Liver (tissue), 9 donors: ENCODE results near the gene TGFB1I1. TPM values are rescaled to one million over a fixed set of nuclear protein-coding genes. Genes with fewer than 3 reads are reported as not detected.

Experiments used
- DNase-seq: peaks from one replicate; pipeline ENCODE4 v3.0.0-alpha.2; 2017; ENCODE audit warnings: low spot score
- H3K27ac ChIP-seq, 2 donors: one replicate each; pipeline ENCODE4 v1.7.0; 2013; ENCODE audit warnings: inconsistent platforms in 2 of 2, low read length in 2 of 2, control low read depth in 1 of 2, low read depth in 1 of 2, mild to moderate bottlenecking in 1 of 2
- H3K27me3 ChIP-seq, 4 donors: one replicate each; pipeline versions ENCODE4 v1.6.1 to v1.7.0; 2013; ENCODE audit warnings: low read length in 3 of 4, inconsistent platforms in 1 of 4, mild to moderate bottlenecking in 1 of 4, moderate library complexity in 1 of 4; ENCODE audit not compliant: control insufficient read depth in 4 of 4, insufficient read depth in 4 of 4
- H3K36me3 ChIP-seq, 4 donors: one replicate each; pipeline versions ENCODE4 v1.6.1 to v1.7.0; 2013; ENCODE audit warnings: low read length in 3 of 4, mild to moderate bottlenecking in 3 of 4, low read depth in 1 of 4, moderate library complexity in 1 of 4; ENCODE audit not compliant: control insufficient read depth in 4 of 4, insufficient read depth in 3 of 4
- H3K4me1 ChIP-seq, 4 donors: one replicate each; pipeline versions ENCODE4 v1.6.1 to v1.7.0; 2013; ENCODE audit warnings: low read length in 3 of 4, mild to moderate bottlenecking in 3 of 4, moderate library complexity in 1 of 4; ENCODE audit not compliant: control insufficient read depth in 4 of 4, insufficient read depth in 4 of 4
- H3K4me3 ChIP-seq, 3 donors: one replicate each; pipeline versions ENCODE4 v1.6.1 to v1.7.0; 2013; ENCODE audit warnings: low read length in 3 of 3, control low read depth in 1 of 3, low read depth in 1 of 3, mild to moderate bottlenecking in 1 of 3
- H3K9ac ChIP-seq, 2 donors: one replicate each; pipeline ENCODE4 v1.7.0; 2013; ENCODE audit warnings: low read length in 2 of 2, mild to moderate bottlenecking in 2 of 2, moderate library complexity in 2 of 2, control low read depth in 1 of 2, low read depth in 1 of 2
- H3K9me3 ChIP-seq, 4 donors: one replicate each; pipeline versions ENCODE4 v1.6.1 to v1.7.0; 2013; ENCODE audit warnings: low read length in 3 of 4; ENCODE audit not compliant: control insufficient read depth in 4 of 4
- EGR1 ChIP-seq, 2 donors: IDR thresholded peaks; 2 replicates each; pipeline ENCODE4 v1.6.1; 2016 to 2018; ENCODE audit warnings: antibody characterized with exemption in 2 of 2, low read depth in 2 of 2
- FOXA1 ChIP-seq: IDR thresholded peaks from 2 replicates; pipeline ENCODE4 v1.6.1; 2016; ENCODE audit warnings: antibody characterized with exemption
- FOXA2 ChIP-seq: IDR thresholded peaks from 2 replicates; pipeline ENCODE4 v1.6.1; 2016; ENCODE audit warnings: antibody characterized with exemption
- GABPA ChIP-seq, 2 donors: IDR thresholded peaks in 1 of 2; conservative IDR thresholded peaks in 1 of 2; 2 replicates each; pipeline ENCODE4 v1.6.1; 2016; ENCODE audit warnings: antibody characterized with exemption in 2 of 2, mild to moderate bottlenecking in 1 of 2, moderate library complexity in 1 of 2
- HNF4A ChIP-seq, 2 donors: conservative IDR thresholded peaks; 2 replicates each; pipeline ENCODE4 v1.6.1; 2016; ENCODE audit warnings: antibody characterized with exemption in 2 of 2, mild to moderate bottlenecking in 2 of 2
- HNF4G ChIP-seq: IDR thresholded peaks from 2 replicates; pipeline ENCODE4 v1.6.1; 2016; ENCODE audit warnings: antibody characterized with exemption
- JUND ChIP-seq, 2 donors: IDR thresholded peaks; 2 replicates each; pipeline ENCODE4 v1.6.1; 2016; ENCODE audit warnings: antibody characterized with exemption in 2 of 2
- NR2F2 ChIP-seq: IDR thresholded peaks from 2 replicates; pipeline ENCODE4 v1.6.1; 2016; ENCODE audit warnings: antibody characterized with exemption
- RAD21 ChIP-seq, 2 donors: IDR thresholded peaks; 2 replicates each; pipeline ENCODE4 v1.6.1; 2016; ENCODE audit warnings: antibody characterized with exemption in 2 of 2, mild to moderate bottlenecking in 2 of 2
- RXRA ChIP-seq, 2 donors: IDR thresholded peaks; 2 replicates each; pipeline ENCODE4 v1.6.1; 2017 to 2018; ENCODE audit warnings: antibody characterized with exemption in 2 of 2, mild to moderate bottlenecking in 1 of 2
- SP1 ChIP-seq: IDR thresholded peaks from 2 replicates; pipeline ENCODE4 v1.6.1; 2018; ENCODE audit warnings: antibody characterized with exemption, mild to moderate bottlenecking
- TAF1 ChIP-seq: conservative IDR thresholded peaks from 2 replicates; pipeline ENCODE4 v1.6.1; 2016; ENCODE audit warnings: antibody characterized with exemption, mild to moderate bottlenecking
- YY1 ChIP-seq: IDR thresholded peaks from 2 replicates; pipeline ENCODE4 v1.6.1; 2016; ENCODE audit warnings: antibody characterized with exemption, mild to moderate bottlenecking
- WGBS: extraction: QIAGEN DNeasy Blood & Tissue Kit; methylation state at CpG from one replicate; pipeline ENCODE4 v1.1.7; 2013; 5-methylcytosine and 5-hydroxymethylcytosine counted together
- polyA plus RNA-seq, 2 donors: library from polyadenylated mRNA; stranded (reverse) in 1 of 2; unstranded in 1 of 2; fragments of 200-250 nt in 1 of 2; fragments of >200 nt in 1 of 2; fragmentation: Nextera tagmentation in 1 of 2; extraction: Ambion mirVana in 1 of 2; gene quantifications; one replicate each; pipeline versions ENCODE4 v1.2.1 to v1.2.3, GENCODE V29; 2013 to 2015
- total RNA-seq, 2 donors: library from RNA; depleted of rRNA; stranded (reverse); fragments of >200 nt; gene quantifications; one replicate each; pipeline ENCODE4 v1.2.3, GENCODE V29; 2014
- TF ChIP-seq, protein P1 (sequence below): IDR thresholded peaks from 2 replicates; pipeline ENCODE4 v1.6.1; 2016; ENCODE audit warnings: antibody characterized with exemption
- TF ChIP-seq, protein P2 (sequence below): fragments of 150-350 bp; IDR thresholded peaks from 2 replicates; pipeline ENCODE4 v1.5.1; 2017; ENCODE audit warnings: improper control_type of control experiment, low read depth, low read length; ENCODE audit not compliant: missing input control
- TF ChIP-seq, protein P3 (sequence below): IDR thresholded peaks from 2 replicates; pipeline ENCODE4 v1.6.1; 2016; ENCODE audit warnings: antibody characterized with exemption
- TF ChIP-seq, protein P4 (sequence below): IDR thresholded peaks from 2 replicates; pipeline ENCODE4 v1.6.1; 2016; ENCODE audit warnings: antibody characterized with exemption
- donor health status: healthy.
- donor health status: healthy.
- donor health status: healthy.
- donor health status: healthy.
- donor health status: healthy.

TGFB1I1 gene
- total and polyA plus RNA-seq, 4 donors, result 4.2 to 8.3 (median 5.8) TPM

DNA sequence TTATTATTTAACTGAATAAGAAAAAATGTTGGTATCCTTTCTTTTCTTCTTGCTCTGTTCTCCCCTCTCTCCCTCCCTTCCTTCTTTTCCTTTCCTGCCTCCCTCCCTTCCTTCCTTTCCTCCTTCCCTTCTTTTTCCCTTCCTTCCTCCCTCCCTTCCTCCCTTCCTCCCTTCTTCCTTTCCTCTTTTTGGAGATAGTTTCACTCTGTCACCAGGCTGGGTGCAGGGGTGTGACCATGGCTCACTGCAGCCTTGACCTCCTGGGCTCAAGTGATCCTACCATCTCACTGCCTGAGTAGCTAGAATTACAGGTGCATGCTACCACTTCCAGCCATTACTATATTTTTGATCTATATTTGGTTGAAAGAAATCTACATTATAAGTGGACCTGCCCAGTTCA, 41.9 kb downstream of the TGFB1I1 start (continued):
- no peak for TF ChIP-seq FOXA2
- no peak for TF ChIP-seq TAF1
- no peak for TF ChIP-seq RAD21 (IDR thresholded peaks at IDR 0.05)

DNA sequence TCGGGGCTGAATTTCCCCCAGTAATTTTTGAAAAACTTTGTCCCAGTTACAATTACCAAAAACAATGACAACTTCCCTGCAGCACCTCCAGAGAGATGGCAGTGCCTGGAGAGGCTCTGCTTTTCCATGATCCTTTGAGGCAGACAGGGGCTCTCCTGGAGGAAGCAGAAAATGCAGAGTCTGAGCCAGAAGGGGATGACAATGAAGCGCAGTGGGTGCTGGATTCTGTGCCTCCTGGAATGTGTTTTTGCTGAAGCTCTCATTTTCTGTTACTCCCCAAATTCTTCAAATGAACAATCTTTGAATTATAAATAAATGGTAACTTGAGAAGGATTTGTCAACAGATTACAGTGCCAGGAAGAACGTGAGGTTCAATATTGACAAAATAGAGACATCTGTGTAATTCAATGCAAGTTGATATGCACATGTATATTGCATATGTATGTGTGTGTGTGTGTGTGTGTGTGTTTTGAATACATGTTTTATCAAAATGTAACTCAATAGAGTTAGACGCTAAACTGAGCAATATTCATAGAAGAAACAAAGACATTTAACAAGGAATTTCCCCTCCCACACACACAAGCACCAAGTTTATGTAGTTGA, 45.9 kb downstream of the TGFB1I1 start:
- no peaks in the 10 kb centered on the region for H3K36me3 ChIP-seq
- TF ChIP-seq, protein P1, sequence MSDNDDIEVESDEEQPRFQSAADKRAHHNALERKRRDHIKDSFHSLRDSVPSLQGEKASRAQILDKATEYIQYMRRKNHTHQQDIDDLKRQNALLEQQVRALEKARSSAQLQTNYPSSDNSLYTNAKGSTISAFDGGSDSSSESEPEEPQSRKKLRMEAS, result no peak
- no peak for TF ChIP-seq FOXA1
- no peak for TF ChIP-seq JUND (IDR thresholded peaks at IDR 0.05)
- TF ChIP-seq, protein P2, sequence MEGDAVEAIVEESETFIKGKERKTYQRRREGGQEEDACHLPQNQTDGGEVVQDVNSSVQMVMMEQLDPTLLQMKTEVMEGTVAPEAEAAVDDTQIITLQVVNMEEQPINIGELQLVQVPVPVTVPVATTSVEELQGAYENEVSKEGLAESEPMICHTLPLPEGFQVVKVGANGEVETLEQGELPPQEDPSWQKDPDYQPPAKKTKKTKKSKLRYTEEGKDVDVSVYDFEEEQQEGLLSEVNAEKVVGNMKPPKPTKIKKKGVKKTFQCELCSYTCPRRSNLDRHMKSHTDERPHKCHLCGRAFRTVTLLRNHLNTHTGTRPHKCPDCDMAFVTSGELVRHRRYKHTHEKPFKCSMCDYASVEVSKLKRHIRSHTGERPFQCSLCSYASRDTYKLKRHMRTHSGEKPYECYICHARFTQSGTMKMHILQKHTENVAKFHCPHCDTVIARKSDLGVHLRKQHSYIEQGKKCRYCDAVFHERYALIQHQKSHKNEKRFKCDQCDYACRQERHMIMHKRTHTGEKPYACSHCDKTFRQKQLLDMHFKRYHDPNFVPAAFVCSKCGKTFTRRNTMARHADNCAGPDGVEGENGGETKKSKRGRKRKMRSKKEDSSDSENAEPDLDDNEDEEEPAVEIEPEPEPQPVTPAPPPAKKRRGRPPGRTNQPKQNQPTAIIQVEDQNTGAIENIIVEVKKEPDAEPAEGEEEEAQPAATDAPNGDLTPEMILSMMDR, result no peak
- no peak for TF ChIP-seq RXRA (IDR thresholded peaks at IDR 0.05)
- no peak for TF ChIP-seq HNF4A (conservative IDR thresholded peaks at IDR 0.05)
- no peak for TF ChIP-seq HNF4G
- no peak for TF ChIP-seq EGR1 (IDR thresholded peaks at IDR 0.05; ENCODE audit: low read depth in 2 of 2)
- no peak for TF ChIP-seq NR2F2
- no peak for TF ChIP-seq GABPA (IDR thresholded peaks at IDR 0.05 in 1 of 2, conservative IDR thresholded peaks at IDR 0.05 in 1 of 2)
- no peak for TF ChIP-seq RAD21 (IDR thresholded peaks at IDR 0.05)
- TF ChIP-seq YY1, result no peak
- TF ChIP-seq, protein P3, sequence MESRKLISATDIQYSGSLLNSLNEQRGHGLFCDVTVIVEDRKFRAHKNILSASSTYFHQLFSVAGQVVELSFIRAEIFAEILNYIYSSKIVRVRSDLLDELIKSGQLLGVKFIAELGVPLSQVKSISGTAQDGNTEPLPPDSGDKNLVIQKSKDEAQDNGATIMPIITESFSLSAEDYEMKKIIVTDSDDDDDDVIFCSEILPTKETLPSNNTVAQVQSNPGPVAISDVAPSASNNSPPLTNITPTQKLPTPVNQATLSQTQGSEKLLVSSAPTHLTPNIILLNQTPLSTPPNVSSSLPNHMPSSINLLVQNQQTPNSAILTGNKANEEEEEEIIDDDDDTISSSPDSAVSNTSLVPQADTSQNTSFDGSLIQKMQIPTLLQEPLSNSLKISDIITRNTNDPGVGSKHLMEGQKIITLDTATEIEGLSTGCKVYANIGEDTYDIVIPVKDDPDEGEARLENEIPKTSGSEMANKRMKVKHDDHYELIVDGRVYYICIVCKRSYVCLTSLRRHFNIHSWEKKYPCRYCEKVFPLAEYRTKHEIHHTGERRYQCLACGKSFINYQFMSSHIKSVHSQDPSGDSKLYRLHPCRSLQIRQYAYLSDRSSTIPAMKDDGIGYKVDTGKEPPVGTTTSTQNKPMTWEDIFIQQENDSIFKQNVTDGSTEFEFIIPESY, result no peak
- TF ChIP-seq, protein P4, sequence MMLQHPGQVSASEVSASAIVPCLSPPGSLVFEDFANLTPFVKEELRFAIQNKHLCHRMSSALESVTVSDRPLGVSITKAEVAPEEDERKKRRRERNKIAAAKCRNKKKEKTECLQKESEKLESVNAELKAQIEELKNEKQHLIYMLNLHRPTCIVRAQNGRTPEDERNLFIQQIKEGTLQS, result no peak
- TF ChIP-seq TAF1, result no peak
- no peak for TF ChIP-seq SP1
- no peak overlapping the region for H3K9ac ChIP-seq
- no peak overlapping the region for H3K27ac ChIP-seq
- H3K27me3 ChIP-seq, result no peaks in the 10 kb centered on the region
- DNase-seq, result no peak
- no peaks in the 10 kb centered on the region for H3K4me1 ChIP-seq
- H3K4me3 ChIP-seq, result no peak overlapping the region
- WGBS, result 70% methylated on average over 4 of the region's 4 CpGs
- H3K9me3 ChIP-seq, result no peaks in the 10 kb centered on the region

DNA sequence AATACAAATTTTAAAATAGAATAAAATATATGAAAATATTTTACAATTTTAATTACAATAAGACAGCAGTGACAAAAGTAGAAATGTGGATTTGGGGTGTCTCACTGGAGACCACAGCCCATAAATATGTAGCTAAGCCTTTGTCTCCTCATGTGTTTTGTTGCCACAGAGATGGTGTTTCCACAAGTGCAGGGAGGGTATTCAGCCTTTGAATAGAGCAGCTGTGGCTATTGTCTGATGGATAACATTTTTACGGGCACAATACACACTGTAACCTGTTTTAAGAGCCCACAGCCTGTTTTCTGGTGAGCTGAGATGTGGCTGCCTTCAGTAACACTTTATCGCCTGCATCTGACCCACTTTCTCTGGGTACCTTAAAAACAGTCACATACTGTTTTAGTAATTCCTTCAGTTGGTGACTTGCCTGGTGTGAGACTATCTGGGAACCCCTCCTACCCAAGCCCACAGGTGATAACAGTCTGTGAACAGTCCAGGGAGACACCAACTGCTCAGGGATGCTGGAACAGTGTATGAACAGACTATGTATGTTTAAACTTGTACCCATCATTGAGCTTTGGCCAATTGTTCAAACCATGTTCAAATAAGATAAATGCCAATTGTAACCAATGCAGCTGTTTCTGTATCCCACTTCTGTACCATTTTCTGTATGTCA, 47.9 kb downstream of the TGFB1I1 start:
- WGBS, result 82% methylated on average over 2 of the region's 2 CpGs
- TF ChIP-seq FOXA2 (no peak), RAD21 (IDR thresholded peaks at IDR 0.05) (no peak), NR2F2 (no peak), HNF4A (conservative IDR thresholded peaks at IDR 0.05) (no peak), TAF1 (no peak), RXRA (IDR thresholded peaks at IDR 0.05) (no peak), EGR1 (IDR thresholded peaks at IDR 0.05; ENCODE audit: low read depth in 2 of 2) (no peak), JUND (IDR thresholded peaks at IDR 0.05) (no peak), SP1 (no peak), YY1 (no peak)
- TF ChIP-seq, protein P1, result no peak
- TF ChIP-seq, protein P2, result no peak
- TF ChIP-seq, protein P4, result no peak
- TF ChIP-seq, protein P3, result no peak

More for the DNA sequence above, 47.9 kb downstream of the TGFB1I1 start:
- H3K27ac ChIP-seq, result no peak overlapping the region
- no peaks in the 10 kb centered on the region for H3K4me1 ChIP-seq
- no peak overlapping the region for H3K9ac ChIP-seq
- H3K9me3 ChIP-seq, result no peaks in the 10 kb centered on the region
- no peaks in the 10 kb centered on the region for H3K36me3 ChIP-seq
- H3K4me3 ChIP-seq, result no peak overlapping the region
- DNase-seq, result no peak
- H3K27me3 ChIP-seq, result peaks cover 0 to 2% (median 0%) of the 10 kb centered on the region in 4 donors
